ENCODE measurements around the gene SOX6.
"Not testable (repeated sequence)": the region's sequence is repeated elsewhere in the genome, so short reads cannot be mapped to it uniquely, and the experiment has no call there.

Gene SOX6

DNA sequence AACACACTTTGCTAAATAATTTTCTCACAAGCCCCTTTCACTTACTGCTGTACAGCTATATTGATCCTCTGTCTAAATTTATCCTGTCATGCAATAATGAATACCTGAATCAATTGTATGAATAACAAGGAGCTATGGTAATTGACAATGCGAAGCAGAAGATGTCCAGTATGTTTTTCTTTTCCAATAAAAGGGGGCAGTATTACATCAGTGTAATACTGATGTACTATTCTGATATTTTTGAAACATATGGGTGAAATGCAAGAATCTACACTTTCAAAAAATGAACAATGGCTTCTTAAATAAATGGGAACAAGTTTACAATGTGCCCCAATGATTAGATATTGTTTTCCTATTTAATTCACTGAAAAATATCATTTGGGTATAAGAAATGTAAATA lies 315.1 kb downstream of the SOX6 start:
- Histone ChIP-seq H3K4me3 (ENCODE audit: low read length in 2 of 2) (no peak overlapping the region), H3K9ac (ENCODE audit: low read length in 2 of 2) (no peak overlapping the region), H3K27me3 (ENCODE audit: control insufficient read depth in 1 of 2, insufficient read depth in 2 of 2, low read length in 2 of 2) (no peaks in the 10 kb centered on the region), H3K9me3 (ENCODE audit: control insufficient read depth in 2 of 2, low read length in 2 of 2) (no peaks in the 10 kb centered on the region), H3K27ac (ENCODE audit: low read length) (no peak overlapping the region), H3K36me3 (ENCODE audit: control insufficient read depth in 2 of 2, insufficient read depth in 2 of 2, low read length in 2 of 2) (no peaks in the 10 kb centered on the region), H3K4me1 (ENCODE audit: control insufficient read depth, insufficient read depth, low read length) (no peaks in the 10 kb centered on the region)

DNA sequence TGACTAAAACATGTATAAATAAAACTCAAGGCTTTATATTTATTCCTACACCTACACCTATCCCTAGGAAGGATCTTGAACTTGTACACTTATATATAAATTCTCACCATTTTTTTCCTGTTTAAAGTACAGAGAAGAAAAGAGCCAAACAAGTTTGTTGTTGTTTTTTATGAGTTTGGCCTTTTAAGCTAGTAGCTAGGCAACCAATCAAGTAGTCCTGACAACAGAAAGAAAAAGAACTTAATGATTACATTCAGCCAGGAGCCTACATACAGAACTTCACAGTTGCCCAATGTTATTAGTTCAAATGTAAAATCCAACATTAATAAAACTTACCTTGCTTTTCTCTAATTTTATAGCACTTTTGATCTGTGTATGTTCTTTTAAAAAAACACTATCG lies 316.2 kb downstream of the SOX6 start:
- no peaks in the 10 kb centered on the region for H3K27me3 ChIP-seq (ENCODE audit: control insufficient read depth in 1 of 2, insufficient read depth in 2 of 2, low read length in 2 of 2)
- H3K4me3 ChIP-seq (ENCODE audit: low read length in 2 of 2) = no peak overlapping the region
- H3K9me3 ChIP-seq (ENCODE audit: control insufficient read depth in 2 of 2, low read length in 2 of 2) = no peaks in the 10 kb centered on the region
- no peak overlapping the region for H3K27ac ChIP-seq (ENCODE audit: low read length)
- no peaks in the 10 kb centered on the region for H3K4me1 ChIP-seq (ENCODE audit: control insufficient read depth, insufficient read depth, low read length)
- H3K9ac ChIP-seq (ENCODE audit: low read length in 2 of 2) = no peak overlapping the region
- no peaks in the 10 kb centered on the region for H3K36me3 ChIP-seq (ENCODE audit: control insufficient read depth in 2 of 2, insufficient read depth in 2 of 2, low read length in 2 of 2)

DNA sequence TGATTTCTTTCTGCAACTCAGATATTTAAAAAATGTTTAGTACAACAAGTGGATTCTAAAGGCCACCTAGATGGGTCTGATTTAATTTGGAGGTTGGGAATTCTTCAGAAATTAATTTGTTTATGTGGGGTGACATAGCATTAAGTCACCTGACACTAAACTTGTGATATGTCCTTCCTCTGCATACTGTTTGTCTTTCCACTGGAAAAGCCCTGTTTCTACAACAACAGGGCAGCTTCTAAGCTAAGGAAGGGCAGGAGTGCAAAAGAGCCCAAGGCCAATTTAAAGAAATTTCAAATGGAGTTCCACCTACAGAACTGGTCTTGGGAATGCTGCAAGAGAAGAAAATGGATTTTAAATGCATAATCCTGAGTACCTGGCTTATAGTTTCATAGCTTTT lies 319.2 kb downstream of the SOX6 start:
- H3K9ac ChIP-seq (ENCODE audit: low read length in 2 of 2) = no peak overlapping the region
- no peaks in the 10 kb centered on the region for H3K27me3 ChIP-seq (ENCODE audit: control insufficient read depth in 1 of 2, insufficient read depth in 2 of 2, low read length in 2 of 2)
- no peaks in the 10 kb centered on the region for H3K9me3 ChIP-seq (ENCODE audit: control insufficient read depth in 2 of 2, low read length in 2 of 2)
- no peak overlapping the region for H3K4me3 ChIP-seq (ENCODE audit: low read length in 2 of 2)
- H3K4me1 ChIP-seq (ENCODE audit: control insufficient read depth, insufficient read depth, low read length) = no peaks in the 10 kb centered on the region
- H3K36me3 ChIP-seq (ENCODE audit: control insufficient read depth in 2 of 2, insufficient read depth in 2 of 2, low read length in 2 of 2) = no peaks in the 10 kb centered on the region
- H3K27ac ChIP-seq (ENCODE audit: low read length) = no peak overlapping the region

DNA sequence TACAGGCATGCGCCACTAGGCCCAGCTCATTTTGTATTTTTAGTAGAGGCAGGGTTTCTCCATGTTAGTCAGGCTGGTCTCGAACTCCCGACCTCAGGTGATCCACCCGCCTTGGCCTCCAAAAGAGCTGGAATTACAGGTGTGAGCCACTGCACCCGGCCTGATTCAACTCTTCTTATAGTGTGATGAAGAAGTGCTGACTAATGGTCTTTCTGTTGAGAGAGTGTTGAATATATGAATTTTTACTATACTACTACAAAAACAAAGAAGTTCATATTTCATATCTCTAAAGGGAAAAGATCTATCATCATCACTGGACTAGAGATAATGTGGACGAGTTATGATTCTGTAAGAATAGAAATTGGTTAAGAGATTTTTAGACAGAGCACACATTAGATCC lies 320.1 kb downstream of the SOX6 start:
- H3K4me3 ChIP-seq (ENCODE audit: low read length in 2 of 2) = no peak overlapping the region
- H3K36me3 ChIP-seq (ENCODE audit: control insufficient read depth in 2 of 2, insufficient read depth in 2 of 2, low read length in 2 of 2) = no peaks in the 10 kb centered on the region
- no peak overlapping the region for H3K9ac ChIP-seq (ENCODE audit: low read length in 2 of 2)
- H3K9me3 ChIP-seq (ENCODE audit: control insufficient read depth in 2 of 2, low read length in 2 of 2) = no peaks in the 10 kb centered on the region
- H3K4me1 ChIP-seq (ENCODE audit: control insufficient read depth, insufficient read depth, low read length) = no peaks in the 10 kb centered on the region
- H3K27ac ChIP-seq (ENCODE audit: low read length) = no peak overlapping the region
- H3K27me3 ChIP-seq (ENCODE audit: control insufficient read depth in 1 of 2, insufficient read depth in 2 of 2, low read length in 2 of 2) = no peaks in the 10 kb centered on the region

DNA sequence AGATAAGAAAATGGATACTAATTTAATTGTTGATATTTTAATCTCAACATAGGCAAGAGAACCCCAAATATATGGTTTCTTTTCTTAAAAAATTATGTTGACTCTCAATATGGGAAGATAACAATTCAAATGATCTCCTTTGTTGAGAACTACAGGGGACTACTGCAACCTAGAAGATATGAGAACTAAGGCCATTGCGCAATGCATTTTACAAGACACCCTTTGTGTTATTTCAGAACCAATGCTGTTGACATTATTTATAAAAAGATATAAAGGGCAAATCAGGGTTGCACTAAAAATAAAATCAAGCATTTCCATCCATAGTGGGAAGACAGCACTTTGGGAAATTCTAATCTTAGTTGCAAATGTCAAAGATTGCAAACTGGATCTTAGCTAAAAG lies 322.3 kb downstream of the SOX6 start:
- no peak overlapping the region for H3K9ac ChIP-seq (ENCODE audit: low read length in 2 of 2)
- H3K36me3 ChIP-seq (ENCODE audit: control insufficient read depth in 2 of 2, insufficient read depth in 2 of 2, low read length in 2 of 2) = no peaks in the 10 kb centered on the region
- H3K9me3 ChIP-seq (ENCODE audit: control insufficient read depth in 2 of 2, low read length in 2 of 2) = no peaks in the 10 kb centered on the region
- H3K4me1 ChIP-seq (ENCODE audit: control insufficient read depth, insufficient read depth, low read length) = no peaks in the 10 kb centered on the region
- no peak overlapping the region for H3K27ac ChIP-seq (ENCODE audit: low read length)
- H3K27me3 ChIP-seq (ENCODE audit: control insufficient read depth in 1 of 2, insufficient read depth in 2 of 2, low read length in 2 of 2) = no peaks in the 10 kb centered on the region
- no peak overlapping the region for H3K4me3 ChIP-seq (ENCODE audit: low read length in 2 of 2)

DNA sequence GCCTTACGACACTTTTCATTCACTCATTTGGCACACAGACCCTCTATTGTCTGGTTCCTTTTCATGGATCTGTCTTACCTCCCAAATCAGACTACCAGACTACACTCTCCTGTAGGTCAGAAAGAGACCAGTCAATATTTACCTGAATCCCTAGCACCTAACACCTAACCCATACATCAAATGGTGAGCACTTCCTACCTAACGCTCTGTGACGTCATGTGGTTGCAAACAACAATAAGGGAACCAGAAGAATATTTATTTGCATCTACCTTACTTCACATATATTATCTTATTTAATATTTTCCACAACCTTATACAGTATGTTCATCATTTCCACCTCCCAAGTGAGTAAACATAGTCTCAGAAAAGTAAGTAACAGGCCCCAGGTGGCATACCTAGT lies 323.4 kb downstream of the SOX6 start:
- H3K27me3 ChIP-seq (ENCODE audit: control insufficient read depth in 1 of 2, insufficient read depth in 2 of 2, low read length in 2 of 2) = no peaks in the 10 kb centered on the region
- H3K36me3 ChIP-seq (ENCODE audit: control insufficient read depth in 2 of 2, insufficient read depth in 2 of 2, low read length in 2 of 2) = no peaks in the 10 kb centered on the region
- H3K9me3 ChIP-seq (ENCODE audit: control insufficient read depth in 2 of 2, low read length in 2 of 2) = no peaks in the 10 kb centered on the region
- H3K27ac ChIP-seq (ENCODE audit: low read length) = no peak overlapping the region
- H3K9ac ChIP-seq (ENCODE audit: low read length in 2 of 2) = no peak overlapping the region
- no peak overlapping the region for H3K4me3 ChIP-seq (ENCODE audit: low read length in 2 of 2)
- no peaks in the 10 kb centered on the region for H3K4me1 ChIP-seq (ENCODE audit: control insufficient read depth, insufficient read depth, low read length)

DNA sequence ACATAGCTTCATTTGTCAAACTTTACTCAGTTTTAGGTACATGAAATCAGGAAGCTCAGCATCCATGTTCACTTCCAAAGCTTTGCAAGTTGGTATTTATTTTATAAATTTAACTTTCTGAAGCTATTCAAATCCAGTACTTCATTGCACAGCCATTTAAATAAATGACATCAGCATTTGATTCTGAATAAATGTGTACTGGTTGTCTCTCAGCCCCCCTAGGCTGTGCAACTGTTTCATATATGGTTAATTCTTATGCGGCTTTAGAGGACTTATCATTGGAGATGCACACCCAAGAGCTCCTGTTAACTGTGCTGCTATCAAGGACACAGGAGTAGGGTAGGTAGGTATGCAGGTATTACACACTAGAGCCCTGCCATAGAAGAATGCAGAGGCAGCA lies 325.1 kb downstream of the SOX6 start:
- H3K36me3 ChIP-seq (ENCODE audit: control insufficient read depth in 2 of 2, insufficient read depth in 2 of 2, low read length in 2 of 2) = no peaks in the 10 kb centered on the region
- no peak overlapping the region for H3K9ac ChIP-seq (ENCODE audit: low read length in 2 of 2)
- H3K4me1 ChIP-seq (ENCODE audit: control insufficient read depth, insufficient read depth, low read length) = no peaks in the 10 kb centered on the region
- H3K27me3 ChIP-seq (ENCODE audit: control insufficient read depth in 1 of 2, insufficient read depth in 2 of 2, low read length in 2 of 2) = no peaks in the 10 kb centered on the region
- no peak overlapping the region for H3K4me3 ChIP-seq (ENCODE audit: low read length in 2 of 2)
- no peak overlapping the region for H3K27ac ChIP-seq (ENCODE audit: low read length)
- no peaks in the 10 kb centered on the region for H3K9me3 ChIP-seq (ENCODE audit: control insufficient read depth in 2 of 2, low read length in 2 of 2)

DNA sequence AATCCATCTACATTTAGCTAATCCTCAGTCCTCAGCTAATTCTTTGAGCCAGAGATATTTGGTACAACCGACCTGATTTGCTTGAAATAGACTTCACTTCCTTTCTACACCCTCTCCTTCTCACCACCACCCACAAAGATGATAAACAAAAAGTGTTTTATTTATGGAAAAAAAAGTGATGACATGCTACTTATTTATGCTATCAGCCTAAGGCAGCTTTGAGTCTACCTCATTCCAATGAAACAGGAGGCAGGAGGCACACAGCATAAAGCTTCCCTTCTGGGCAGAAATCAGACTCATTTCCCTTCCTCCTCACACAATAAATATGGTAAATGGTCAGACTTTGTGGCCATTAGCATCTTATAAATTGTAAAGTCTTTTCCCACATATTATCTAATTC lies 325.7 kb downstream of the SOX6 start:
- Histone ChIP-seq H3K36me3 (ENCODE audit: control insufficient read depth in 2 of 2, insufficient read depth in 2 of 2, low read length in 2 of 2) (no peaks in the 10 kb centered on the region), H3K9me3 (ENCODE audit: control insufficient read depth in 2 of 2, low read length in 2 of 2) (no peaks in the 10 kb centered on the region), H3K27ac (ENCODE audit: low read length) (no peak overlapping the region), H3K27me3 (ENCODE audit: control insufficient read depth in 1 of 2, insufficient read depth in 2 of 2, low read length in 2 of 2) (no peaks in the 10 kb centered on the region), H3K9ac (ENCODE audit: low read length in 2 of 2) (no peak overlapping the region), H3K4me3 (ENCODE audit: low read length in 2 of 2) (no peak overlapping the region), H3K4me1 (ENCODE audit: control insufficient read depth, insufficient read depth, low read length) (no peaks in the 10 kb centered on the region)

DNA sequence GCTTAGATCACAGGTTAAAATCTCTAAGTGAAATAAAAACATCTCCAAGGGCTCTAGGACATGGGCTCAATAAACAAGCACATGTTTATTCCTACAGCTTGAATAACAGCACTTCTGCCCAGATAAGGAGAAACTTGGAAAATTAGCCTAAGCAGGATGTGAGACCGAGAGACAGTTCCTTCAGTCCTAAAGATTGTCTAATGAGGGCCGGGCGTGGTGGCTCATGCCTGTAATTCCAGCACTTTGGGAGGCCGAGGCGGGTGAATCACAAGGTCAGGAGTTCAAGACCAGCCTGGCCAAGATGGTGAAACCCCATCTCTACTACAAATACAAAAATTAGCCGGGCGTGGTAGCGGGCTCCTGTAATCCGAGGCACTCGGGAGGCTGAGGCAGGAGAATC lies 327.2 kb downstream of the SOX6 start:
- H3K9ac ChIP-seq (ENCODE audit: low read length in 2 of 2); H3K9me3 ChIP-seq (ENCODE audit: control insufficient read depth in 2 of 2, low read length in 2 of 2); H3K27me3 ChIP-seq (ENCODE audit: control insufficient read depth in 1 of 2, insufficient read depth in 2 of 2, low read length in 2 of 2); H3K27ac ChIP-seq (ENCODE audit: low read length); H3K4me1 ChIP-seq (ENCODE audit: control insufficient read depth, insufficient read depth, low read length); H3K36me3 ChIP-seq (ENCODE audit: control insufficient read depth in 2 of 2, insufficient read depth in 2 of 2, low read length in 2 of 2); H3K4me3 ChIP-seq (ENCODE audit: low read length in 2 of 2): not testable (repeated sequence)

DNA sequence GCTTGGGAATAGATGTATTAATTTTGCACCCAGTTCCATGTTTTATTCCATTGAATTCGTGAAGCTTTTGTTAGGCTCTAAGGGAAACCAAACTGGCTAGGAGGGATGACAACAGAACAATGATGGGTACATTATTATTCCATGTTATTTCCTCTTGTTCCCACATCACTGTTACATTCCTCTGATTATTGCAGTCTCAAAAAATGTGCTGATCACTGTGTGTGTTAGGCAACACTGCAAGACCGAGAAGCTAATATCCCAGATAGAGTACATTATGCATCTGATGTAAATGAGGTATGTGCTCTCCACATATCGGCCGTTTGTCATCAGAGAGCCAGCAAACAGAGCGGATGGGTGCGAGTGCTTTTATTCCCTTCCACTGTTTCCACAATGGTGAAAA lies 327.9 kb downstream of the SOX6 start:
- H3K27ac ChIP-seq (ENCODE audit: low read length) = no peak overlapping the region
- no peaks in the 10 kb centered on the region for H3K36me3 ChIP-seq (ENCODE audit: control insufficient read depth in 2 of 2, insufficient read depth in 2 of 2, low read length in 2 of 2)
- no peaks in the 10 kb centered on the region for H3K9me3 ChIP-seq (ENCODE audit: control insufficient read depth in 2 of 2, low read length in 2 of 2)
- no peak overlapping the region for H3K9ac ChIP-seq (ENCODE audit: low read length in 2 of 2)
- no peaks in the 10 kb centered on the region for H3K4me1 ChIP-seq (ENCODE audit: control insufficient read depth, insufficient read depth, low read length)
- no peak overlapping the region for H3K4me3 ChIP-seq (ENCODE audit: low read length in 2 of 2)
- peaks cover 0 to 3% of the 10 kb centered on the region in 2 donors for H3K27me3 ChIP-seq (ENCODE audit: control insufficient read depth in 1 of 2, insufficient read depth in 2 of 2, low read length in 2 of 2)

DNA sequence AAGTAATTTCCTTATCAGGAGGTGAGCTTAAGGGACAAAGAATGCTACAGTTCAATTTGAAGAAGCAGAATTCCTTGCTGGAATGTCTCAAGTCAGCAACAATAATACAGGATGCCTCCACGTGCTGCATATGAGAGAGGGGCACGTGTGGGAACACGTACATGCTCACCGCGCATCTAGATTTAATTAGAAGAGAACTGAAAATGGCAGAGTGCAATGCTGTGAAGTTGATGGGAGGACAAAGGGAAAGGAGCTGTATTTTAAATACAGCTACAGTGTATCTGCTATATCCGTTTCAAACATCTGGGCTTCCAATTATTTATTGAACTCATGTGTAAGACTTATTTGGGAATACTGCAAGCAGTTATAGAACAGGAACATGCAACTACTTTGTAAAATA lies 328.7 kb downstream of the SOX6 start:
- peaks cover 0 to 3% of the 10 kb centered on the region in 2 donors for H3K27me3 ChIP-seq (ENCODE audit: control insufficient read depth in 1 of 2, insufficient read depth in 2 of 2, low read length in 2 of 2)
- no peak overlapping the region for H3K27ac ChIP-seq (ENCODE audit: low read length)
- H3K9me3 ChIP-seq (ENCODE audit: control insufficient read depth in 2 of 2, low read length in 2 of 2) = no peaks in the 10 kb centered on the region
- no peaks in the 10 kb centered on the region for H3K36me3 ChIP-seq (ENCODE audit: control insufficient read depth in 2 of 2, insufficient read depth in 2 of 2, low read length in 2 of 2)
- no peaks in the 10 kb centered on the region for H3K4me1 ChIP-seq (ENCODE audit: control insufficient read depth, insufficient read depth, low read length)
- H3K4me3 ChIP-seq (ENCODE audit: low read length in 2 of 2) = no peak overlapping the region
- no peak overlapping the region for H3K9ac ChIP-seq (ENCODE audit: low read length in 2 of 2)

DNA sequence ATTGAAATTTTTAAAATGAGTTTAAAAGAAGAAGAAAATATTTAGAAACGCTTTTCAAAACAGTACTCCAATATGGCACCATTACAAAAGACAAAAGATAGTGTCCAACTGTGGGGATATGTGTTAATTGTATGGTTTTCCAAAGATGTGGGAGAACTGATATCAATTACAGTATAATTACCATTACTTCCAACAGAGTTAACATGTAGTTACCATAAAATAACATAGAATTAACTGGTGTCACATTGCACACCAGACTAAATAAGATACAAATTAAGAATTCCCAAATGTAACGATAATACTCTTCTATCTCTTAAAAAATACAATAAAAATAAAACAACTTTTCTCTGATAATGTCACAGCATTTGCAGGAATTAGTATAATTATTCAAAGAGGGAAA lies 329.5 kb downstream of the SOX6 start:
- Histone ChIP-seq H3K4me1 (ENCODE audit: control insufficient read depth, insufficient read depth, low read length) (no peaks in the 10 kb centered on the region), H3K9me3 (ENCODE audit: control insufficient read depth in 2 of 2, low read length in 2 of 2) (no peaks in the 10 kb centered on the region), H3K4me3 (ENCODE audit: low read length in 2 of 2) (no peak overlapping the region), H3K27me3 (ENCODE audit: control insufficient read depth in 1 of 2, insufficient read depth in 2 of 2, low read length in 2 of 2) (peaks cover 0 to 3% of the 10 kb centered on the region in 2 donors), H3K36me3 (ENCODE audit: control insufficient read depth in 2 of 2, insufficient read depth in 2 of 2, low read length in 2 of 2) (no peaks in the 10 kb centered on the region), H3K27ac (ENCODE audit: low read length) (no peak overlapping the region), H3K9ac (ENCODE audit: low read length in 2 of 2) (no peak overlapping the region)
